ENCODE data around the gene FXYD2.
A peak's percentile ranks its signal among the peaks of the same experiment; 100 is the strongest.

Gene FXYD2

DNA sequence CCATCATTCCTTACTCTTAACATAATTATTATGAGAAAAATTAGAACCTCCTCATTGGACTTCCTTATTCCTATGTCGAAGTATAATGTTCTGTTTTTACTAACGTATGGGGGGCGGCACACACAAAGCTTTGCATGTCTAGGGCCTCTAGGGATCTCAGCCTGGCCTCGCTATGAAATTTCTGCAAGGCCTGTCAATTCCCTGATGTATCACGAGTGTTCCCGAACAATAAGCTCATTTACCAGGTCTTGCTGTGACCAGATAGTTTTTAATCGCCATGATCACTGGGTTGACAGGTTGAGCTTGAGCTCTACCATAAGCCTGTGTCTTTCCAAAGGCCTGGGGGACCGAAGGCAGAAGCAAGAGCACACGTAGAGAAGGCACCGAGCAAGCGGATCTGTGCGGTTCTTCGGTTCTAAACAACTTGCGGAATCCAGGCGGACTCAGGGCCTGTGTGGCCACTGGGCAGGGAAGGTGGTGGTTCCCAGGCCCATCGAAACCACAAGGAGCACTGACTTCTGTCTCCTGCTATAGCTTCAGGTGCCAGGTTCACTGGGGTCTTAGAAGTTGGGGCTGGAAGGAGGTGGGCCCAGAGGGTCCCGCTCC lies 10.4 kb upstream of the FXYD2 start:
- no peak for DNase-seq

DNA sequence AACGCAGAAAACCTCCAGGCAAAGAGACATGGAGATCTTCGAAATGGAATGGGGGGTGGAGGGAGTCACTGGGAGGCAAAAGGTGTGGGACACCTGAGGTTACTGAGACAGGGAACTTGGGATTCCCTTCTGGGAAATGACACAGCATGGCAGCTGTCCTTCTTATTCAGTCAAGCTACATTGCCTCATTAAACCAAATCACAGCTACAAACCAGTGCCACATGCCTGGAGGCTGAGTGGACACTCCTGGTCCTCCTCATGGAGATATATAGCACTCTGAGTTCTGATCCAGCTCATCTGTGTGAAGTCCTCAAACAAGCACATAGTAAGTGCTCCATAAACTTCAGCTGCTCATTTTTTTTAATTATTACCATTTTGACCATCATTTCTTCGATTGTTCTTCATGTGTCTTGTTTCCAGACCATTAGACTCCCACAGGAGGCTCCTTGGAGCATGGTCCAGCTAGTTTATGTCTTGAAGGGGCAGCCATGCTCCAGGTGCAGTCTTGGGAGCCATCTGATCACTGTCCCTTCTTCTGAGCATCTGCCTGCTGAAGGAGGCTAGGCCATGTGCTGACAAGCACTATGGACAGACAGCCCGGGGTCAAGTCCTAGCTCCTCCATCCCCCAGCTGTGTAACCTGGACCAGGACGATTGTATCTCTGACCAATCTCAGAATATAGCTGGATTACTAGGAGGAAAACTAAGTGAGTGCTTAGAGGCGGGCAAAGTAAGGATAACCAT lies 9.7 kb upstream of the FXYD2 start:
- DNase-seq: no peak

- peak; percentile 98 for DNase-seq
These were observed 8.9 kb upstream of the FXYD2 start for GRCh38 chr11:117833401-117833891.

DNA sequence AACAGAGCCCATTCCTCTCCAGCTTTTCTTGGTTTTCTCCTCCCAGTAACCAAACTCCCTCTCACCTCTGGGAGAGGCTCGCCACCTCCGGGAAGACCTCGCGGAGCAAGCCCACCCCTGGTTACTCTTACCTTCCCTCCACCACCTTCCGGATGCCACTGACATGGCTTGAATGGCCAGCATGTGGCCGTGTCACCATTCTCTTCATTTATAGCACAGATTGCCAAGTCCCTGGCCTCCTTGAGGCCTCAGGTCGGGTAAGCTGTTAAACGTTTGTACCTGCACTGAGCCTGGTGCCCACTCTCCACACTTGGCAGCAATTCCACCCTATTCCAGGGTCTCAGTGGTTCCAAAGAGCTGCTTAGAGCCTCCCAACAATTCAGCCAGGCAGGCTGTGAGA lies 8.0 kb upstream of the FXYD2 start:
- no peak for DNase-seq

DNA sequence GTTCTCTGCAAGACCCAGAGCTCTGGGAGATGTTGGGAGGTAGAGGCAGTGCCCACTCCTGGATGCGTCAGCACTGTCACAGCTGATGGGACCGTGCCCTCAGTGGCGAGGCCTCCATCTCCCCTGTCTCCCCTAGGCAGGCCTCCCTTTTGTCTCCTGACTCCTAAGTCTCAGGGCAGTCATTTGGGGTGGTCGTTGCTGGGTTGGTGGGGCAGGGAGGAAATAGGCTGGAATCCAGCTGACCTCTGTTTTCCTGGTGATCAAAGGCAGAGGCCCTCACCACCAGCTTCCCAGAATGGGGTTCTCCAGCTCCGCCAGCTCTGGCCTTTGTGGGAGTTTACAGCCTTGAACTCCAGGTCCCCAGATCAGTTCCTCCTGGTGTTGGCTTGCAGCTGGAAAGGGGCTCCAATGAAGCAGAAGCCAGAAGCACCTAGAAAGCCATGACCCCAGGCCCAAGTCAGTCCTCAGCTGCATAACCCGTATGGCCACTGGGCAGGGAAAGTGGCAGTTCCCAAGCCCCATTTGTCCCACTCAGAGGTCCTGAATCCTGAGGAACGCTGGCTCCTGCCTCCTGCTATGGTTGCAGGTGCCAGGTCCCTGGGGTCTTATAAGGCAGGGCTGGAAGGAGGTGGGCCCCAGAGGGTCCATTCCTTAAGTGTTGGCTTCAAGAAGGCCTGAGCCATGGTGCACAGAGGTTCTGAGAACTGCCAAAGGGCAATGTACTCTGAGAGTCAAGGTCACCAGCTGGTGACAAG lies 7.3 kb upstream of the FXYD2 start:
- DNase-seq: no peak

DNA sequence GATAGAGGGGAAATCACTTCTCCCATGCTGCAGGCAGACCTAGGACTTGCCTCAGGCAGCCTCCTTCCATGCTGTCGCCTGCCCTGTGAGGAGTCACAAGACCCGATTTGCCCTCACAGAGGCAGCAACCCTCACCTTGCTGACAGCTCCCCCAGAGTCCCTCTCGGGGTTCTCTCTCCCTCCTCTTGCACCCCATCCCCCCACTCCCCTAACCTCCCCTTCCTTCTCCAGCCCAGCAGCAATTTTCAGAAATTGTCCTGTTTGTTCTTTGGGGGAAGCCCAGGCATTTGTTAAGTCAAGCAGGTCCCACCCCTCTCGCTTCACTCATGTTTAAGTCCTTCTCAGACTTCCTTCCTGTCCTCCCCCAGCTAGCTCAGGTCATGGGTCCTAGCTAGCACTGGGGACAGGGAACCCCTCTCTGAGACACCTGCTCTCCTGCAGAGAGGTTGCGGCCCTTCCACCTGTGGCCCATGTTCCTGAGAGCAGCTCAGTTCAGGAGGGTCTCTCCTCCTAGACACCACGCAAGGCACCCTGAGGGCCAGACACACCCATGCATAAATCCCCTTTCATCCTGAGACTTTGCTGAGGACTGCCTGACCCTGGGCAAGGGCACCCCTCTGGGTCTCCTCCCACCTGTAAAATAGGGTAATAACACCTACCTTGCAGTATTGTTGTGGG lies 6.3 kb upstream of the FXYD2 start:
- no peak for DNase-seq

DNA sequence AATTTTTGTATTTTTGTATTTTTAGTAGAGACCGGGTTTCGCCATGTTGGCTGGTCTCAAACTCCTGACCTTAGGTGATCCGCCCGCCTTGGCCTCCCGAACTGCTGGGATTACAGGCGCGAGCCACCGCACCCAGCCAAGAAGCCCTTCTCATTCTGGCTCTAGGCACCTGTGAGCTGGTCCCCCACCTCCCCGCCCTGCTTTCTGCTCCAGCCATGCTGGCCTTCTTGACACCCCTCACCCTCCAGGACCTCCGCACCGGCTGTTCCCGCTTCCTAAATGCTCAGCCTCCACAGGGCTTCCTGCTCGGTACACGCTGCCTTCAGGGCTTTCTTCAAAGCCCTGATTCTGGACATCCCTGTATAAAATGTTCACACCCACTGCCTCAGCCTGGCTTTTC lies 5.5 kb upstream of the FXYD2 start:
- no peak for DNase-seq

GRCh38 chr11:117829369-117829725 lies 4.8 kb upstream of the FXYD2 start:
- DNase-seq: no peak

- DNase-seq: no peak
These were observed 4.2 kb upstream of the FXYD2 start for GRCh38 chr11:117828611-117829368.

- DNase-seq: peak; percentile 68
These were observed 3.3 kb upstream of the FXYD2 start for GRCh38 chr11:117827521-117828511.

GRCh38 chr11:117826832-117827231 lies 2.3 kb upstream of the FXYD2 start:
- no peak for DNase-seq

DNA sequence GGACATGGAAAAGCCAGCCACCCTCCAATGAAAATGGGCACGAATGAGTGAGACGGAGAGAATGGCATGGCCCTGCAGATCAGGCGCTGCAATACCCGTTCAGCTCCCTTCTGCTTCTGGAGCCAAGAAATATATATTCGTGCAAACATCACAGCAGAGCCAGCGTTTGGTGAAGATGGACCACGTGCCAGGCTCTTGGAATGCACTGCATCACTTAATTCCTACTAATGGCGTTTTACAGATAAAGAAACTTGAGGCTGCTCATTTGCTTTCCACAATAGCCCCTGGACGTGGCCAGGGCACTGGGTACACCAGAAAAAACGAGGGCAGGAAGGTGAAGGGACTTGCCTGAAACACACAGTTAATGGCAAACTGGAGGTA lies 1.6 kb upstream of the FXYD2 start:
- DNase-seq: peak; percentile 68

- no peak for DNase-seq
These were observed 1.1 kb upstream of the FXYD2 start for GRCh38 chr11:117825538-117826189.

DNA sequence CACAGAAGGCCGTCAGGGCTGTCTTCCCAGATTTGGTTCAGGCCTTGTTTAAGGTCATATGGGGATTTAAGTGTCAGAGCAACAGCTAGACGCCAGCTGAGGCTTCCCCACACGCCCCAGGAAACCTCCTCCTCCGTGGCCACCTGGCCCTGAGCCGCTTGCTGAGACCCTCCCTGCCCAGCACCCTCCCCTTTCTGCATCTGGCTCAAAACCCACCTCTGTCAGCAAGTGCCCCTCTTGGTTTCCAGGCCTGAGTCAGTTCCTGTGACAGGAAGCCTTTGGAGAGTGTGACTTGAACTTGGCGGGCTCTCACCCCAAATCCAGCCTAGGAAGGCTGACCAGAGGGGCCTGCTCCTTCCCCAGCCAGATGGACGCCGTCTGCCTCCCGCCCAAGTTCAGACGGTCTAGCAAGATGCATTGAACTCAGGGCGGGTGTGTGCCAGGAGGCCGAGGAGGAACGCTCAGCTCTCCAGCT lies 561 bp downstream of the FXYD2 start:
- peak; percentile 53 for DNase-seq

GRCh38 chr11:117823294-117823945 lies 1.1 kb downstream of the FXYD2 start:
- peak; percentile 36 for DNase-seq

- DNase-seq: no peak
These were observed 2.2 kb downstream of the FXYD2 start for GRCh38 chr11:117822074-117823033.

- DNase-seq: no peak
These were observed 3.1 kb downstream of the FXYD2 start for GRCh38 chr11:117821431-117821830.

DNA sequence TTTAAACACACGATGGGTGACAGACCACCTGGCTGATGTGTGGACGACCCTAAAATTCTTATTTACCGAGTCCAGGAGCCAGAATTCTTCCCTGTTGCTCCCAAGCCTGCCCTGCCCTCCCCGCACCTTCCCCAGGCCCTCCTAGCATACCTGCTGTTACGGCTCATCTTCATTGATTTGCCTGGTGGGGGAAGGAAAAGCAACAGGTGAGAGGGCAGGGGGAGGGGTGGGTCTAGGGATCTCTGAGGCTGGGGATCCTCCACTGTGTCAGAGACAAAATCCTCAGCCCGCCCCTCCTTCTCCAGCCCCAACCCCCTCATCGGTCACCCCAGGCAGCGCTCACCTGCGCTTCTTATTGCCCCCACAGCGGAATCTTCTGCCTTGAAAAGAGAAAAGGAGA lies 4.0 kb downstream of the FXYD2 start:
- no peak for DNase-seq

GRCh38 chr11:117820071-117820470 lies 4.5 kb downstream of the FXYD2 start:
- DNase-seq: peak; percentile 93

Data from DMS79 treated with DMSO at 0.1 percent for 48 hours (cell line).